Measurements from ENCODE around the gene POLD2.

POLD2 gene

DNA sequence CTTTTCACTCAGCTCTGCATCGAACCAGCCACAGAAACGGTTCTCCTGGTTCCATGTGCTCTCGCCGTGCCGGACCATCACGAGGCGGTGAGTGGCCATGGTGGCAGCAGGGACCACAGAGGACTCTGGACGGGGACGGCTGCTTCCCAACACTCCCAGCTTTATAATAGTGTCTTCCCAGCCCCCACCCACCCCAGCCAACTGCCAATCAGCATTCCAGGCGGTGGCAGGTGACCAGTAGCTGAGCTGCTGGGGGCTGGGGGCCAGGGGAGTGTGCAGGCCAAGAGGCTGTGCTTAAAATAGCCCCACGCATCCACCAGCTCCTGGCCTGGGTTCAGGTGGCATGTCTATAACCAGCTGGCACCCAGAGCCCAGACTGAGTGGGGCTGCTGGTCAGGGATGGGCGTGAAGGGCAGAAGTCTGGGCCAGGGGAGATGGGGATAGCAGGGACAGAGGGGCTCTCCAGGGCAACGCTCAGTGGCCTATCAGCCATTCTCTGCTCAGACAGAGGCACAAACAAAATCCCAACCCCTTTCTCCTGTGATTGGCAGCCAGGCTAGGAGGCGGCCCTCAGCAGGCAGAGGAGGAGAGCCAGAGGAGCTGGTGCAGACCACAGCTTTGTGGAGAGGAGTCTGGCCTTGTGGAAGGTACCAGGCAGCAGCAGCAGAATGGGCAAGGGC, 57.8 kb downstream of the POLD2 start, which contains the start of gene PGAM2:
Gene PGAM2, minus strand, starts transcription at position 137 of the 680 bp plus-strand sequence. Its CDS starts 38 bp downstream, at position 99.
- no peak for DNase-seq (ENCODE audit: low read depth in 3 of 3)

DNA sequence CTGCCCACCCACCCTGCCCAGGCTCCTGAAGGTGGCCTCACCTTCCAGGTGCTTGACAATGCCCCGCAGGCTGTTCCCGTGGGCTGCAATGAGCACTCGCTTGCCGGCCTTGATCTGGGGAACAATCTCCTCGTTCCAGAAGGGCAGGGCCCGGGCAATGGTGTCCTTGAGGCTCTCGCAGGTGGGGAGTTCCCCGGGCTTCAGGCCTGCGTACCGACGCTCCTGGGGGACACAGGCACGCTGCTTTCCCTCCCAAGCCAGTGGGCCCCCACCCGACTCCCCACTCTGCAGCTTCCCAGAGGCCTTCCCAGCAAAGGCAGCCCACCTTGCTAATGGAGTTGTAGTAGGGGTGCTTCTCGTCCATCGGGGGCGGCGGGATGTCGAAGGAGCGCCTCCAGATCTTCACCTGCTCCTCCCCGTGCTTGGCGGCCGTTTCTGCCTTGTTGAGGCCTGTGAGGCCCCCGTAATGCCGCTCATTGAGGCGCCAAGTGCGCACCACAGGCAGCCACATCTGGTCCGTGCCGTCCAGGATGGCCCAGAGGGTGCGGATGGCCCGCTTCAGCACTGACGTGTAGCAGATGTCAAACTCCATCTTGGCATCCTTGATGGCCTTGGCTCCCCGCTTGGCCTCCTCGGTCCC, 58.4 kb downstream of the POLD2 start:
- no peak for DNase-seq (ENCODE audit: low read depth in 3 of 3)

Measured in stimulated activated CD4-positive, alpha-beta T cell treated with anti-CD3 and anti-CD28 coated beads, TNF-alpha, amount 100 ng/mL, for 4 hours (primary cell).